Eye (tissue), 1 donor: ENCODE measurements around the gene C1GALT1C1L.
"Not testable (repeated sequence)": the region's sequence is repeated elsewhere in the genome, so short reads cannot be mapped to it uniquely, and the experiment has no call there.

Experiments
- DNase-seq: peaks from one replicate; pipeline ENCODE4 v3.0.0-alpha.2; 2015

The C1GALT1C1L gene

GRCh38 chr2:43648994-43649701 is 27.1 kb downstream of the C1GALT1C1L start:
- DNase-seq = no peak

GRCh38 chr2:43643680-43644079 is 32.5 kb downstream of the C1GALT1C1L start:
- DNase-seq = no peak

GRCh38 chr2:43642363-43642762 is 33.9 kb downstream of the C1GALT1C1L start:
- DNase-seq = no peak

GRCh38 chr2:43637030-43637803 is 39.0 kb downstream of the C1GALT1C1L start, which contains the start of gene PLEKHH2:
PLEKHH2 (plus strand) TSS chr2:43637260; CDS start chr2:43644674, 7,414 bp downstream.
- DNase-seq = peak; percentile 96

GRCh38 chr2:43636621-43637020 is 39.6 kb downstream of the C1GALT1C1L start:
- no peak for DNase-seq

GRCh38 chr2:43636153-43636552 is 40.1 kb downstream of the C1GALT1C1L start:
- DNase-seq = not testable (repeated sequence)

- peak; percentile 52 for DNase-seq
These were observed 41.5 kb downstream of the C1GALT1C1L start for GRCh38 chr2:43634604-43635306.

GRCh38 chr2:43631618-43632317 is 44.5 kb downstream of the C1GALT1C1L start:
- DNase-seq = no peak
